Globus pallidus (tissue), 1 donor: ENCODE data around the gene SLC35B2.

Experiments used
- DNase-seq: peaks from one replicate; pipeline ENCODE4 v3.0.0-alpha.2; 2015; ENCODE audit warnings: low spot score

The SLC35B2 gene

GRCh38 chr6:44267252-44267651 is 9.9 kb upstream of the SLC35B2 start:
- DNase-seq = no peak

GRCh38 chr6:44266347-44266746 is 9.0 kb upstream of the SLC35B2 start:
- DNase-seq = no peak

DNA sequence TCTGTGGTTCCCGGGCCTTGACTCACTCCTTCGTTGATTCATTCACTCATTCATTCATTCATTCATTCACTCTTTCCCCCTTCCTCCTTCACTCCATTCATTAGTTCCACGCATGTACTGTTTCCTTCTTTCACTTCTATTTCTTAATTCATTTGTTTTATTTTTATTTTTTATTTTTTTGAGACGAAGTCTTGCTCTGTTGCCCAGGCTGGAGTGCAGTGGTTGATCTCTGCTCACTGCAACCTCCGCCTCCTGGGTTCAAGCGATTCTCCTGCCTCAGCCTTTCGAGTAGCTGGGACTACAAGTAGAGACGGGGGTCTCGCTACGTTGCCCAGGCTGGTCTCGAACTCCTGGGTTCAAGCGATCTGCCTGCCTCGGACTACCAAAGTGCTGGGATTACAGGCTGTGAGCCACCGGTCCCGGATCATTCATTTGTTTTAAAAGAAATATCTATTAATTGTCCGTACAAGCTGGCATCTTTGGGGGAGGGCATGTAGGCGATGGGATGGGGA is 8.4 kb upstream of the SLC35B2 start:
- DNase-seq = no peak

- DNase-seq = peak; percentile 89
These were observed 7.8 kb upstream of the SLC35B2 start, which contains the start of gene NFKBIE for GRCh38 chr6:44265007-44265721. Gene NFKBIE, minus strand, starts transcription at chr6:44265551. Its CDS starts 205 bp downstream, at chr6:44265346.

DNA sequence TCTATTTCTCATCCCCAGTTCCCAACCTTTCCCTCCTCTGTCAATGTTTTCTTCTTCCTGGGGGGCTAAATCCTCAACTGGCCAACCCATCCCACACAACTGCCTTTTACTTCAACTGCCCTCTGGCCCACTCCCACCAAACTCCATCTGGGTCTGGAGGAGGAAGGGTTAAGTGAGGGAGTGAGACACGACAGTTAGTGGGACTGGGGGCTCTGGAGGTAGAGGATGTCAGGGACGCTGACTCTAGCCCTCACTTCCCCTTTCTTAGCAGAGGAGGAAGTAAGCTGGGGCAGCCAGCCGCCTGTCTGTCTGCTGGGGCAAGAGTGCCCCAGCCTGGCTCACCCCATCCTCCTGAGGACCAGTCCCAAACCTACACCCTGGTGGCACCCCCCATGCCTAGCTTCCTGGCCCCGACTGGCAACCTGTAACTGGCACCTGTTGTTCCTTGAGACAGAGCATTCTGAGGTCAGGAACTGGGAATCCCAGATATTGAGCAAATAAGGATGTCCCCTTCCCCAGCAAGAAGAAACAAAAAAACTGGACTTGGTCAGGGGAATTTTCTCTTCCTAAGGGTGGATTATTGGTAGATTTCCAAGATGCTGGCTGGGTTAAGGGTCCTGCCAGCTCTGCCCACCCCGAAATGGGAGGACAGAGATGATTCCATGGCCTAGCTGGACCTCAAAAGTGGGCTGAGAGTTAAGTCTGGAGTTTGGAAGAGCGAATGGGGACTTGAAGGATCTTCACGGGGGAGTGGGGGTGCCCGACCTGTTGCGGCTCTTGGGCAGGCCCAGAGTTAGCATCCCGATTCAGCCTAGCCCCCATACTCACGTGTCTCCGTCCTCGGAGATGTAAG is 7.1 kb upstream of the SLC35B2 start:
- no peak for DNase-seq

DNA sequence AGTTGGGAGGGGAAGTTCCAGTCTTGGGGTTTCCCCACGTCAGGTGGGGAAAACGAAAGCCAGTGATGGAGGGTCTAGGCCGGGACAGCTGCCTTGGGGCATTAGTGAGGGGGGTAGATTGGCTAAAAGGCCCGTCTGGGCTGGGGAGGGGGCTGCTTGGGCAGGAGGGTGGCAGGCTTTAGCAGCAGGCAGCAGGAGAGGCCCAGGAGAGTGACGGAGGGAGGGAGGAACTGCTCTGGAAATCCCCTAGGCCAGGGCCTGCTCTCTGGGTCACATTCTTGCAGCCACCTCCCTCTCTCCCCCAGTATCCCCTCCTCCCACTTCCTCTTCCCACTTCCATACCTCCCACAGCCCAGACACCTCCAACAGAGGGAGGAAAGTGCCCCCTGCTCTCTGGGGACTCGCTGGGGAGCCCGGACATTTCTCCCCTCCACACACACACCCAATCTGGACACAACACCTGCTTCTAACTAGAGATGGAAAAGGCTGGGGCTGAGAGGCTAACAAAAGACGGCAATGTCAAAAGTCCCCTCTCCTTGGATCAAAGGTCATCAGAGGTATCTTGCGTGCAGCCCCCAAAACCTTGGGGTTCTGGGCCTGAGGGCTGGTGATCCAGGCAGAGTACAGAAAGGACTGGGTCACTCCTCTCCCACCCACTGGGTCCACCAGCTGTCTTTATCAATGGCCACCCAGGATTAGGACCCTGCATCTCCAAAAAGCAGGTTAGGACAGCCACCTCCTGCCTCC is 6.2 kb upstream of the SLC35B2 start:
- DNase-seq = no peak

DNA sequence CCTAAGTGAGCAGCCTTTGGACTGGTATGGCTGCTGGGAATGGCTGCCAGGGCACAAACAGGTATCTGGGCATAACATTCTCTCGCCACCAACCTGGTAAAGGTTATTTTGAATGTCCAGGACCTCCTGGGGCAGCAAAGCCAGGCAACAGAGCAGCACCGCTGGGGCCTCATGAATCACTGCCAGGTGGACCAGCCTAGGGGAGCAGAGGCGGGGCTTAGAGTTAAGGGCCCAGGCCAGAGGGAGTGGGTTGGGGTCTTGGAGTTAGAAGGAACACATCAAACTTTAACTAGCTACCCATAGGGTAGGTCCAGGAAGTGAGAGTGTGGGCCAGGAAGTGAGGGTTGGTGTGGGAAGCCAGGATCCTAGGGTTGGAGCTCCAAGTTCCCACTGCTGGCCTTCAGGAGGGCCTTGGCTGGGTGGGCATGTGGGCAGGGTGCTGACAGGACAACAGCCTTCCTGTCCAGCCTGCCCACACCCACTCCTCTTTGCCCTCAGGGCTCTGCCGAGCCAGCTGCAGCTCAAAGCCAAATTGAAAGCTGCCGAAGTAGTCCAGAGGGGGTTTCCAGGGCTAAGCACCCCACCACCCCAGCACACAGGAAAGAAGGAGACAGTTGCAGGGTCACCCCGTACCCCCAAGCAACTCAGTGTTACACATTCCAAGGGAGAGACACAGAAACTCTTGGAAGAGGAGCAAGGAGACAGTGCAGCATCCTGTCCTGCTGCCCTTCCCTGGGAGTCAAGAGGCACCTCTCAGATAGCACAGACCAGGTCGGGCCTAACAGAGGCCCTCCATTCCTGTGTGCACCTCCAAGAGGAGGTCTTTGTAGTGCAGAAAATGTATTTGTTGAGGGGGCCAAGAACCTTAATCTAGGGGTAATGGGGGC is 5.4 kb upstream of the SLC35B2 start:
- DNase-seq = no peak

GRCh38 chr6:44261581-44261980 is 4.3 kb upstream of the SLC35B2 start:
- DNase-seq = no peak

DNA sequence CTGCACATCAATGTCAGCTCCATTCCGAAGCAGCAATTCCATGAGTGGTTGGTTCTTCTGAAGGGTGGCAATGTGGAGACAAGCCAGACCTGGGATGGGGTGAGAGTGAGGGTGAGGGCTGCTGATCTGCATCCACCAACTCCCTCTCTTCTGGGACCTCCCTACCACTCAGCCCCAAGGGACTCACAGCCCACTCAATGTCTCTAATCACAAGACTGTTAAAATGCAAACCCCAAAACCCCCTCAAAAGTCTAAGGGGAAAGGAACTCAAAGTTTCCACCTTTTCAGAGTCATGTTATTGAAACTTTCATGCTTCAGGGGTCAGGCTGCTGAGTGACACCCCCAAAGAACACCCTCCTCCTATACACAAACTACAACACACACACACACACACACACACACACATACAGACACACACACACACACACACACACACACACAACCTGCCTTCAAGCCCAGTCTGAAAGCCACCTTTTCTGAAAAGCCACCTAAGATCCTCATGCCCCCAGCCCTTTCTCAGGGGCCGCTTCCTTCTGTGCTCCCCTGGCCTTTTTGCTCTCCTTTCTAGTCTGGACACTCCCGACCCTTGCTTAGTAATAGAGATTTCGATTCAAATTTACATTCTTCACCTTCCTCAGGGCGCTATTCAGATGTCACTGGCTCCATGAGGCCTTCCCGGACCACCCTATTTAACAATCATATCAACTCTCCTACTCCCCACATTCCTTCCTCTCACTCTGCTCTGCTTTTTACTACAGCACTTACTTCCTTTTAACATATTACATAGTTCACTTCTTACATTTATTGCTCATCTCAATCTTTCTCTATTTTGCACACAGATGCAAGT is 3.3 kb upstream of the SLC35B2 start:
- no peak for DNase-seq

DNA sequence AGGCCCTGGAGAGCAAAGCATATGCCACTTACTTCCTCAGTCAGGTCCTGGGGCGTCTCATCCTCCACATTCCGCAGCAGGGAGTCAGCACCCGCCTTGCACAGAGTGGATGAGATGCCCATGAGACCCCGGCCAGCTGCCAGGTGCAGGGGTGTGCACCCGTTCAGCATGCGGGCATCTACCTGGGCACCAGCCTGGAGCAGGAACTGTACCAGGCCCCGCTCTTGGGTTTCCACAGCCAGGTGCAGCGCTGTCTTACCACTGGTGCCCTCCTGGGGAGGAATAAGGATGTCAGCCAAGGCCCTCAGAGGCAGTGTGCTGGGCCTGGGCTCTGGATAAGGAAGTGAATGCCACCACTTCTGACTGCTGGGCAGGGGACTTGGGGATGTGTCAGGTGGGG is 2.7 kb upstream of the SLC35B2 start:
- DNase-seq = no peak

DNA sequence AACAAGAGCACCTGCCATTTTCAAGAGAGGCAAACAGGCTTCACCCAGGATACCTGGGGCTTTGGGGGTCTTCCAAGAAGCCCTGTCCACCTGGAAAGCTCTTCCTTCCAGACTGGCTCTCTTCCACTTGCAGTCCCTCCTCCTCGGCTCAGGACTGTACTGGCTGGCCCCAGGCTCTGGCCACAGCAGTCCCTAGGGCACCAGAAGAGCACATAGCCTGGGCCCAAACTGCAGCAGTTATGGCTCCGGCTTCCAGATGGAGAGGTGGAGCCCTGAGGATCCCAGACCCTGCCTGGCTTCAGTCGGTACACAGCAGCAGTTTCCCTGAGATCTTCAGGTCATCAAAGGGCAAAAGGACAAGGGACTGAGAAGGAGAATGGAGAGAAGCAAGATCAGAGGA is 1.6 kb upstream of the SLC35B2 start:
- no peak for DNase-seq

DNA sequence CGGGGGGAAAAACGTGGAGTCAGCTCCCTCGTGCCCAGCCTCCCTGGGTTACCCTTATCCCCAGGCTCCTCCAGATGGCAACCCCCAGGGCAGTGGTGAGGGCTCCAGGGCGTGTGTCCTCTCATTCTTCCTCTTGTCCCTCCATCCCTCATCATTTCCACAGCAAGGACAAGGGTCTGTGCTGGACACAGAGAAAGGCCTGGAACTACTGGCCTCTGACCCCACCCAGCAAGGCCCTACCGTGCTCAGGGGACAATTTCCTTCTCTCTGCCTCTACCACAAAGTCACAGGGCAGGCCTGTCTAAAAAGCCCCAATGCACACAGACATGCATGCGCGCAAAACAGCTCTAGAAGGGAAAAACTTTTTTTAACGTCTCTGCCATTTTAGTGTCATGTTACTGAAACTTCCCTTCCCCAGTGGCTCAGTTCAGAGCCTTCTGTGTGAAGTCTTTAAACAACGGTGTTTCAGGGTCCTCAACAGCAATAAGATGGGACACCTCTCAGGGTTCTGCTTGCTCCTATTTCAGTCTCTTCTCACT is 1.1 kb upstream of the SLC35B2 start:
- no peak for DNase-seq

GRCh38 chr6:44257753-44258324 is 511 bp upstream of the SLC35B2 start:
- DNase-seq = no peak

GRCh38 chr6:44256775-44257024 is 628 bp downstream of the SLC35B2 start:
- DNase-seq = no peak

GRCh38 chr6:44255871-44256774 is 1.2 kb downstream of the SLC35B2 start:
- DNase-seq = no peak

DNA sequence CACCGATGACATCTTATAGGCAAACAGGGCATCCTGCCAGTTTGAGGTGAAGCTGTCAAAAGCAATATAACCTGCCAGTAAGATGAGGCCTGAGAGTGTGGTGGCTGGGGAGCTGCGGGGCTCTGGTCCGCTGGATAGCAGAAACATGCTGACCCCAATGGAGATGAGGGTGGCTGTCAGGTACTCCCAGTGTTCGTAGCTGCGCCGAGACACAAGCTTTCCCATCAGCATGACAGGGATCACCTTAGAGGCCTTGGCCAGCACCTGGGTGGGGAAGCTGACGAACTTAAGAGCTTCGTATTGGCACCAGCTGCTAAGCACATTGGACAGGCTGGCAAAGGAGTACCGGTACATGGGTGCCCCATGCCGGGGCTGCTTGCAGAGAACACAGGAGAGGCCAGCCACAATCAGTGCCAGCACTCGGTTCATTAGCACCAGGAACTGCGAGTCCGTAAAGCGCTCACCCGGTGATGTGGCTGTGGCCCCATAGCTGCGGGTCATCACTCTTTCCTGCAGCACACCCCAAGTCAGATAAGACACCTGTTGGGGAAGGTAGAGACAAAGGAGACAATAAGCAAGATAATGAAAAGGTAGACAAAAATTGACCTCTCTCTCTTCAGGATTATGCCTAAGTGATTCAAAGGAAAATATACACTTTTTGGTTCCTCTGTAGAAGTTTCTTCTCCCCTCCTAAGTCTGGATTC is 2.1 kb downstream of the SLC35B2 start:
- no peak for DNase-seq

GRCh38 chr6:44254191-44255104 is 2.9 kb downstream of the SLC35B2 start:
- DNase-seq = no peak
